OCI-LY3 (cell line): ENCODE results near the gene CSTPP1.

Experiments used
- H2AFZ ChIP-seq: fragments of 200-600, 300-600 bp; shearing (Covaris generic); 2 replicates; pipeline ENCODE4 v1.6.0; 2014; ENCODE audit warnings: antibody characterized with exemption, low read depth, low read length
- H3K27ac ChIP-seq: fragments of 200-600, 300-600 bp; sonication (generic); 2 replicates; pipeline ENCODE4 v1.5.1; 2014; ENCODE audit warnings: mild to moderate bottlenecking, low read length, moderate library complexity, mixed read lengths
- H3K27me3 ChIP-seq: fragments of 200-600, 300-600 bp; sonication (generic); 2 replicates; pipeline ENCODE4 v1.6.1; 2014; ENCODE audit warnings: low read depth, low read length, mixed read lengths
- H3K36me3 ChIP-seq: fragments of 200-600, 300-600 bp; sonication (generic); replicated peaks from 2 replicates; pipeline ENCODE3; 2014; ENCODE audit warnings: low read depth, low read length, mixed read lengths
- H3K4me1 ChIP-seq: fragments of 300-600, 200-600 bp; sonication (generic); 2 replicates; pipeline ENCODE4 v1.6.1; 2014; ENCODE audit warnings: low read length, mixed read lengths
- H3K4me2 ChIP-seq: fragments of 200-600, 300-600 bp; sonication (generic); 2 replicates; pipeline ENCODE4 v1.6.1; 2014; ENCODE audit warnings: low read length, mixed read lengths
- H3K4me3 ChIP-seq: fragments of 300-600, 200-600 bp; sonication (generic); 2 replicates; pipeline ENCODE4 v1.5.1; 2014; ENCODE audit warnings: antibody characterized with exemption, mild to moderate bottlenecking, low read length, moderate library complexity
- H3K79me2 ChIP-seq: fragments of 300-600, 200-600 bp; shearing (Covaris generic); 2 replicates; pipeline ENCODE4 v1.6.1; 2014; ENCODE audit warnings: mild to moderate bottlenecking, low read length, mixed read lengths
- H3K9ac ChIP-seq: fragments of 300-600, 200-600 bp; shearing (Covaris generic); 2 replicates; pipeline ENCODE4 v1.6.0; 2014; ENCODE audit warnings: mild to moderate bottlenecking, low read length, moderate library complexity
- H3K9me3 ChIP-seq: fragments of 200-600, 300-600 bp; shearing (Covaris generic); 2 replicates; pipeline ENCODE4 v1.6.1; 2014; ENCODE audit warnings: low read length, mixed read lengths; ENCODE audit not compliant: insufficient read depth
- H4K20me1 ChIP-seq: fragments of 200-600, 300-600 bp; sonication (generic); 2 replicates; pipeline ENCODE4 v1.6.1; 2016; ENCODE audit warnings: low read length, mixed read lengths; ENCODE audit not compliant: insufficient read depth
- CTCF ChIP-seq: fragments of 200-600, 300-600 bp; sonication (generic); IDR thresholded peaks from 2 replicates; pipeline ENCODE4 v1.5.1; 2014; ENCODE audit warnings: antibody characterized with exemption, low read length, low read depth
- EZH2phosphoT487 ChIP-seq: fragments of 200-600 bp; shearing (Covaris generic); IDR thresholded peaks from 2 replicates; pipeline ENCODE4 v1.6.1; 2018; ENCODE audit warnings: antibody characterized with exemption, mixed run types, low read depth

Gene CSTPP1

GRCh38 chr11:47132981-47133380 lies 196.4 kb downstream of the CSTPP1 start:
- H3K9ac ChIP-seq: no peak overlapping the region
- H3K9me3 ChIP-seq: no peaks in the 10 kb centered on the region
- no peak overlapping the region for H3K4me3 ChIP-seq
- no peak overlapping the region for H3K27ac ChIP-seq
- H3K4me1 ChIP-seq: peaks cover 8% of the 10 kb centered on the region
- H3K27me3 ChIP-seq: no peaks in the 10 kb centered on the region
- no peaks in the 10 kb centered on the region for H4K20me1 ChIP-seq
- H2AFZ ChIP-seq: no peak overlapping the region
- no peaks in the 10 kb centered on the region for H3K36me3 ChIP-seq
- H3K79me2 ChIP-seq: no peaks in the 10 kb centered on the region
- no peak for TF ChIP-seq EZH2phosphoT487
- no peak for TF ChIP-seq CTCF
- no peak overlapping the region for H3K4me2 ChIP-seq

GRCh38 chr11:47136327-47136726 lies 199.8 kb downstream of the CSTPP1 start:
- no peak overlapping the region for H3K27ac ChIP-seq
- no peaks in the 10 kb centered on the region for H3K9me3 ChIP-seq
- no peaks in the 10 kb centered on the region for H3K36me3 ChIP-seq
- H3K4me3 ChIP-seq: no peak overlapping the region
- H3K27me3 ChIP-seq: no peaks in the 10 kb centered on the region
- no peak overlapping the region for H2AFZ ChIP-seq
- peaks cover 2% of the 10 kb centered on the region; the same call in 1 of the 2 replicates for H3K4me1 ChIP-seq
- H3K9ac ChIP-seq: no peak overlapping the region
- H3K79me2 ChIP-seq: no peaks in the 10 kb centered on the region
- TF ChIP-seq CTCF: no peak
- TF ChIP-seq EZH2phosphoT487: no peak
- no peak overlapping the region for H3K4me2 ChIP-seq
- H4K20me1 ChIP-seq: no peaks in the 10 kb centered on the region

GRCh38 chr11:47136921-47137320 lies 200.4 kb downstream of the CSTPP1 start:
- TF ChIP-seq EZH2phosphoT487 (no peak), CTCF (no peak)
- H3K9me3 ChIP-seq: no peaks in the 10 kb centered on the region

GRCh38 chr11:47137476-47137875 lies 200.9 kb downstream of the CSTPP1 start:
- no peak overlapping the region for H3K4me2 ChIP-seq
- H3K27ac ChIP-seq: no peak overlapping the region
- H4K20me1 ChIP-seq: no peaks in the 10 kb centered on the region
- H3K36me3 ChIP-seq: no peaks in the 10 kb centered on the region
- H3K27me3 ChIP-seq: no peaks in the 10 kb centered on the region
- no peak for TF ChIP-seq CTCF
- no peak for TF ChIP-seq EZH2phosphoT487
- H3K4me1 ChIP-seq: no peaks in the 10 kb centered on the region
- no peak overlapping the region for H2AFZ ChIP-seq
- H3K4me3 ChIP-seq: no peak overlapping the region
- H3K9ac ChIP-seq: no peak overlapping the region
- H3K79me2 ChIP-seq: no peaks in the 10 kb centered on the region
- H3K9me3 ChIP-seq: no peaks in the 10 kb centered on the region

More at GRCh38 chr11:47136921-47137320, 200.4 kb downstream of the CSTPP1 start:
- Histone ChIP-seq H3K4me2 (no peak overlapping the region), H2AFZ (no peak overlapping the region), H3K4me3 (no peak overlapping the region), H3K27me3 (no peaks in the 10 kb centered on the region), H3K27ac (no peak overlapping the region), H4K20me1 (no peaks in the 10 kb centered on the region), H3K79me2 (no peaks in the 10 kb centered on the region), H3K4me1 (no peaks in the 10 kb centered on the region), H3K36me3 (no peaks in the 10 kb centered on the region), H3K9ac (no peak overlapping the region)
